Measurements from ENCODE around the gene ARL8B. TPM values are rescaled to one million over a fixed set of nuclear protein-coding genes. Genes with fewer than 3 reads are reported as not detected.
A peak's percentile ranks its signal among the peaks of the same experiment; 100 is the strongest.

ARL8B gene
- total and polyA plus RNA-seq, 9 of the 15 experiments (the other 6 are each of a cell fraction or from before 2014, with no cell fraction given) = 28.5 to 99.4 (median 77.2) TPM

- TF ChIP-seq, protein P1, sequence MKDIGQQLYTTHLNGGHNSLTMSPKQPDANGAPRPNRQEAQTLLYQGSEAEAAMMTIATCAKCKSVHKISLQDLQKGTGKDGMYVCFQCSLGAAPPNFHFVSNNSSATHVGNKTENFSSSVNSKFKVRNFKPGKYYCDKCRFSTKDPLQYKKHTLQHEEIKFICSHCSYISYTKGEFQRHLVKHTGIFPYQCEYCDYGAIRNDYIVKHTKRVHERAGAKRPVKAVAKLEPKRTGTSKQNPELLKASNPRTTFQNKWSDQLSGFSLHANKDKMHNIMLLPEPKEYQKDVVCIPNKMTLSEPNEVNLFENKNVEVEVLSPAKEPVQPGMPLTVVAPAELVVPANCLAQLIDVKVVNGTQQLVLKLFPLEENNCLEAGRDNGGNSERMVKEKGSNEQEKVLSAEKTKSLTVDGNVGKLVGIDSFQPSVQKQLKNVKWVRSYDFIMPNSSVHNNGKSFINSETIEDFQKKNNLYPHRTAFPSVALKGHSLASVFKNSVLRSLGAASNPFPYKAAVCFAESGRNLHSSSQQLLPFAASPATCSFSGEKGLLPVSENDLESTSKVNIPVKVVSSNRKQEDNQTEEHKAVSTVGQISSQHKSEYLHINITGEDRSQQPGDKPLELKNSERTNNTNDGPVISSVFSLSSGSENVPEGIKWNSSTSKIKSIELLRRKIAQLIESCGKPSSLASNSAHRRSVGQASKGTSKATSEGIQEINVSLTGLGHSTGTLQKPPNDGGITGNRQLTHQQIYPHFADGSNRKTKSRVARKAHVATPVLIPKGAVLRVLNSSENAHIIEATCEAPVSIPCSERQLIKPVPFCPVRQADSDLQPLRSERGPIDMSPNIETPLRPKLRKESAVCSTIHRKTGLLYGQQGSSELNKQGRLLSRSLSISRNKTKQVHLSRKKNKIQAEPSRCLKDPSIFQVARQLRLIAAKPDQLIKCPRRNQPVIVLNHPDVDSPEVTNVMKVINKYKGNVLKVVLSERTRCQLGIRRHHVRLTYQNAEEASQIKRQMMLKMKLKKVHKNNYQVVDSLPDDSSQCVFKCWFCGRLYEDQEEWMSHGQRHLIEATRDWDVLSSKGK (CRISPR knock-in tag; IDR thresholded peaks at IDR 0.05) = no peak
- TF ChIP-seq, protein P2, sequence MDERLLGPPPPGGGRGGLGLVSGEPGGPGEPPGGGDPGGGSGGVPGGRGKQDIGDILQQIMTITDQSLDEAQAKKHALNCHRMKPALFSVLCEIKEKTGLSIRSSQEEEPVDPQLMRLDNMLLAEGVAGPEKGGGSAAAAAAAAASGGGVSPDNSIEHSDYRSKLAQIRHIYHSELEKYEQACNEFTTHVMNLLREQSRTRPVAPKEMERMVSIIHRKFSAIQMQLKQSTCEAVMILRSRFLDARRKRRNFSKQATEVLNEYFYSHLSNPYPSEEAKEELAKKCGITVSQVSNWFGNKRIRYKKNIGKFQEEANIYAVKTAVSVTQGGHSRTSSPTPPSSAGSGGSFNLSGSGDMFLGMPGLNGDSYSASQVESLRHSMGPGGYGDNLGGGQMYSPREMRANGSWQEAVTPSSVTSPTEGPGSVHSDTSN (CRISPR knock-in tag; IDR thresholded peaks at IDR 0.05; ENCODE audit: low read depth) = no peak
- TF ChIP-seq, protein P2 (tag; conservative IDR thresholded peaks at IDR 0.05; ENCODE audit: low read depth) = 0 out of 2 replicates have a peak, but pooled peaks have one; percentile 9
- TF ChIP-seq TAF7 (tag; IDR thresholded peaks at IDR 0.05) (0 out of 2 replicates have a peak, but pooled peaks have one; percentile 55), NUFIP1 (IDR thresholded peaks at IDR 0.05; ENCODE audit: partially characterized antibody) (no peak), MED1 (CRISPR knock-in tag; IDR thresholded peaks at IDR 0.05; ENCODE audit: borderline replicate concordance) (no peak), NCOA6 (IDR thresholded peaks at IDR 0.05) (0 out of 2 replicates have a peak, but pooled peaks have one; percentile 11), CHD2 (IDR thresholded peaks at IDR 0.05; ENCODE audit: low read depth, low read length) (no peak), CBX5 (IDR thresholded peaks at IDR 0.05; ENCODE audit: borderline replicate concordance, low read depth) (0 out of 2 replicates have a peak, but pooled peaks have one; percentile 16), TCF3 (CRISPR knock-in tag; IDR thresholded peaks at IDR 0.05) (no peak; the same call in 1 of the 2 replicates), ZFX (CRISPR knock-in tag; IDR thresholded peaks at IDR 0.05) (peak; percentile 85), CBX3 (IDR thresholded peaks at IDR 0.05; ENCODE audit: borderline replicate concordance in 1 of 2, low read length in 2 of 2) (peak in 1 of 2 experiments; percentile 67; a peak in 2 of 3 replicates), ETV6 (IDR thresholded peaks at IDR 0.05; ENCODE audit: borderline replicate concordance in 1 of 2, low read depth in 2 of 2, low read length in 1 of 2) (no peak; a peak in 1 of 4 replicates), ETV6 (CRISPR knock-in tag; IDR thresholded peaks at IDR 0.05; ENCODE audit: borderline replicate concordance) (no peak)
- TF ChIP-seq, protein P3, sequence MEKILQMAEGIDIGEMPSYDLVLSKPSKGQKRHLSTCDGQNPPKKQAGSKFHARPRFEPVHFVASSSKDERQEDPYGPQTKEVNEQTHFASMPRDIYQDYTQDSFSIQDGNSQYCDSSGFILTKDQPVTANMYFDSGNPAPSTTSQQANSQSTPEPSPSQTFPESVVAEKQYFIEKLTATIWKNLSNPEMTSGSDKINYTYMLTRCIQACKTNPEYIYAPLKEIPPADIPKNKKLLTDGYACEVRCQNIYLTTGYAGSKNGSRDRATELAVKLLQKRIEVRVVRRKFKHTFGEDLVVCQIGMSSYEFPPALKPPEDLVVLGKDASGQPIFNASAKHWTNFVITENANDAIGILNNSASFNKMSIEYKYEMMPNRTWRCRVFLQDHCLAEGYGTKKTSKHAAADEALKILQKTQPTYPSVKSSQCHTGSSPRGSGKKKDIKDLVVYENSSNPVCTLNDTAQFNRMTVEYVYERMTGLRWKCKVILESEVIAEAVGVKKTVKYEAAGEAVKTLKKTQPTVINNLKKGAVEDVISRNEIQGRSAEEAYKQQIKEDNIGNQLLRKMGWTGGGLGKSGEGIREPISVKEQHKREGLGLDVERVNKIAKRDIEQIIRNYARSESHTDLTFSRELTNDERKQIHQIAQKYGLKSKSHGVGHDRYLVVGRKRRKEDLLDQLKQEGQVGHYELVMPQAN (IDR thresholded peaks at IDR 0.05; ENCODE audit: borderline replicate concordance) = peak; percentile 87
- TF ChIP-seq, protein P4, sequence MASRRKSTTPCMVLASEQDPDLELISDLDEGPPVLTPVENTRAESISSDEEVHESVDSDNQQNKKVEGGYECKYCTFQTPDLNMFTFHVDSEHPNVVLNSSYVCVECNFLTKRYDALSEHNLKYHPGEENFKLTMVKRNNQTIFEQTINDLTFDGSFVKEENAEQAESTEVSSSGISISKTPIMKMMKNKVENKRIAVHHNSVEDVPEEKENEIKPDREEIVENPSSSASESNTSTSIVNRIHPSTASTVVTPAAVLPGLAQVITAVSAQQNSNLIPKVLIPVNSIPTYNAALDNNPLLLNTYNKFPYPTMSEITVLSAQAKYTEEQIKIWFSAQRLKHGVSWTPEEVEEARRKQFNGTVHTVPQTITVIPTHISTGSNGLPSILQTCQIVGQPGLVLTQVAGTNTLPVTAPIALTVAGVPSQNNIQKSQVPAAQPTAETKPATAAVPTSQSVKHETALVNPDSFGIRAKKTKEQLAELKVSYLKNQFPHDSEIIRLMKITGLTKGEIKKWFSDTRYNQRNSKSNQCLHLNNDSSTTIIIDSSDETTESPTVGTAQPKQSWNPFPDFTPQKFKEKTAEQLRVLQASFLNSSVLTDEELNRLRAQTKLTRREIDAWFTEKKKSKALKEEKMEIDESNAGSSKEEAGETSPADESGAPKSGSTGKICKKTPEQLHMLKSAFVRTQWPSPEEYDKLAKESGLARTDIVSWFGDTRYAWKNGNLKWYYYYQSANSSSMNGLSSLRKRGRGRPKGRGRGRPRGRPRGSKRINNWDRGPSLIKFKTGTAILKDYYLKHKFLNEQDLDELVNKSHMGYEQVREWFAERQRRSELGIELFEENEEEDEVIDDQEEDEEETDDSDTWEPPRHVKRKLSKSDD (conservative IDR thresholded peaks at IDR 0.05; ENCODE audit: low read length) = 0 out of 2 replicates have a peak, but pooled peaks have one; percentile 38
Measured at GRCh38 chr3:5187156-5187919, 65.2 kb downstream of the ARL8B start, which contains the start of gene EDEM1 (continued).

Data from K562 (cell line).